Adrenal gland (tissue), 12 donors: ENCODE measurements around the gene PCED1B. TPM values are rescaled to one million over a fixed set of nuclear protein-coding genes. Genes with fewer than 3 reads are reported as not detected.

Experiments
- DNase-seq, 7 donors: peaks; one replicate each; pipeline ENCODE4 v3.0.0-alpha.2; 2019 to 2020
- H3K27ac ChIP-seq, 5 donors: fragments of 200-600 bp; sonication (generic) in 4 of 5; 1 replicate in 3 of 5; 2 replicates in 2 of 5; pipeline versions ENCODE4 v1.5.1 to v1.8.0; 2016 to 2020; ENCODE audit warnings: mild to moderate bottlenecking in 1 of 5
- H3K27me3 ChIP-seq: fragments of 200-600 bp; 2 replicates; pipeline ENCODE4 v1.8.0; 2021
- H3K36me3 ChIP-seq, 2 donors: fragments of 200-600 bp; replicated peaks in 1 of 2; 1 replicate in 1 of 2; 2 replicates in 1 of 2; pipeline versions ENCODE4 v1.5.1 to v1.8.0; 2018 to 2022
- H3K4me1 ChIP-seq, 2 donors: fragments of 200-600 bp; replicated peaks in 1 of 2; 1 replicate in 1 of 2; 2 replicates in 1 of 2; pipeline versions ENCODE4 v1.5.1 to v1.8.0; 2018 to 2021
- H3K4me3 ChIP-seq, 4 donors: fragments of 200-600 bp; sonication (generic) in 3 of 4; one replicate each; pipeline ENCODE4 v1.5.1; 2016 to 2018
- H3K9me3 ChIP-seq, 3 donors: fragments of 200-600 bp; sonication (generic) in 1 of 3; replicated peaks in 1 of 3; 1 replicate in 2 of 3; 2 replicates in 1 of 3; pipeline versions ENCODE4 v1.5.1 to v1.8.0; 2016 to 2021
- CTCF ChIP-seq, 6 experiments: fragments of 450-650 bp in 4 of 6; fragments of 200-600 bp in 2 of 6; sonication (generic) in 1 of 6; IDR thresholded peaks; 1 replicate in 5 of 6; 2 replicates in 1 of 6; pipeline versions ENCODE4 v1.5.1 to v1.8.0; 2016 to 2021; ENCODE audit warnings: antibody characterized with exemption in 6 of 6, mild to moderate bottlenecking in 2 of 6, moderate library complexity in 1 of 6
- POLR2A ChIP-seq, 2 donors: fragments of 450-650 bp; IDR thresholded peaks; one replicate each; pipeline ENCODE4 v1.6.1; 2017; ENCODE audit warnings: antibody characterized with exemption in 2 of 2, mild to moderate bottlenecking in 2 of 2, moderate library complexity in 1 of 2
- WGBS, 4 donors: extraction: QIAGEN DNeasy Blood & Tissue Kit in 2 of 4; methylation state at CpG; one replicate each; pipeline versions ENCODE4 v1.1.5 to v1.1.7; 2013 to 2017; 5-methylcytosine and 5-hydroxymethylcytosine counted together
- intact Hi-C, 2 donors: fragments of 100-400 bp; cut with DNase I; formaldehyde crosslinking; loops; one replicate each; pipeline versions ENCODE4 v1.14.1 to v1.15.0; 2022 to 2023
- polyA plus RNA-seq, 3 donors: library from polyadenylated mRNA; stranded (reverse); fragments of 200-250 nt in 2 of 3; fragments of 350-450 nt in 1 of 3; fragmentation: Illumina TruSeq in 1 of 3; extraction: RNeasy Lipid Tissue Mini Kit (QIAGEN cat#74804) in 1 of 3; gene quantifications; one replicate each; pipeline ENCODE4 v1.2.3, GENCODE V29; 2013 to 2014
- total RNA-seq, 9 donors: library from RNA; depleted of rRNA in 4 of 9; stranded (reverse); fragments of >200 nt in 4 of 9; fragments of 120-200 nt in 1 of 9; fragmentation: NEBNext Ultra II Directional in 1 of 9; extraction: Animal tissue kit (Norgen Biotek cat#: 25700) in 1 of 9; gene quantifications; one replicate each; pipeline versions ENCODE4 v1.1.0 to v1.2.4, GENCODE V29; 2013 to 2023
- donor health status: healthy with polysubstance abuse.
- donor health status: Bipolar disorder and iron deficiency.
- donor health status: DM: yes; HTN: yes; CAD: no.
- donor health status: DM: no; HTN: no; CAD: no.
- donor health status: DM: no; HTN: no; CAD: no.
- donor health status: DM: yes; HTN: yes; CAD: no.

PCED1B gene
- total and polyA plus RNA-seq, 12 donors, result 8.0 to 110 (median 39.9) TPM

GRCh38 chr12:47067176-47067575 is 12.2 kb upstream of the PCED1B start:
- TF ChIP-seq POLR2A (IDR thresholded peaks at IDR 0.05), result no peak
- TF ChIP-seq CTCF (IDR thresholded peaks at IDR 0.05), result no peak
- H3K4me3 ChIP-seq, result no peak overlapping the region
- no peaks in the 10 kb centered on the region for H3K36me3 ChIP-seq
- intact Hi-C loops, result no loop called here
- peak overlapping the region in 4 of 5 donors; percentile 52 to 83 (median 62) for H3K27ac ChIP-seq
- H3K27me3 ChIP-seq, result no peaks in the 10 kb centered on the region
- WGBS, 4 donors, result 100% methylated on average over 1 of the region's 1 CpG
- H3K4me1 ChIP-seq, result peaks cover 12 to 24% of the 10 kb centered on the region in 2 donors
- no peak for DNase-seq
- no peaks in the 10 kb centered on the region for H3K9me3 ChIP-seq

GRCh38 chr12:47067771-47068431 is 11.5 kb upstream of the PCED1B start:
- H3K27ac ChIP-seq, result no peak overlapping the region
- H3K27me3 ChIP-seq, result no peaks in the 10 kb centered on the region
- no peak overlapping the region for H3K4me3 ChIP-seq
- no peak for TF ChIP-seq CTCF (IDR thresholded peaks at IDR 0.05)
- no peak for TF ChIP-seq POLR2A (IDR thresholded peaks at IDR 0.05)
- no peaks in the 10 kb centered on the region for H3K9me3 ChIP-seq
- H3K4me1 ChIP-seq, result peaks cover 12 to 24% of the 10 kb centered on the region in 2 donors
- 83 to 88% (median 85%) methylated on average over 5 of the region's 5 CpGs for WGBS, 4 donors
- DNase-seq, result no peak
- H3K36me3 ChIP-seq, result no peaks in the 10 kb centered on the region
- intact Hi-C loops, result no loop called here

- no peak for TF ChIP-seq POLR2A (IDR thresholded peaks at IDR 0.05)
- TF ChIP-seq CTCF (IDR thresholded peaks at IDR 0.05), result no peak
- no peak for DNase-seq
- no peaks in the 10 kb centered on the region for H3K36me3 ChIP-seq
- peaks cover 12 to 24% of the 10 kb centered on the region in 2 donors for H3K4me1 ChIP-seq
- no peaks in the 10 kb centered on the region for H3K27me3 ChIP-seq
- no peak overlapping the region for H3K4me3 ChIP-seq
- intact Hi-C loops, result no loop called here
- H3K9me3 ChIP-seq, result no peaks in the 10 kb centered on the region
- no peak overlapping the region for H3K27ac ChIP-seq
- WGBS, 4 donors, result 93 to 100% (median 95%) methylated on average over 6 of the region's 6 CpGs
Observed at GRCh38 chr12:47068539-47068938, 10.9 kb upstream of the PCED1B start.

GRCh38 chr12:47070310-47070709 is 9.1 kb upstream of the PCED1B start:
- no peaks in the 10 kb centered on the region for H3K27me3 ChIP-seq
- no peak overlapping the region for H3K27ac ChIP-seq
- H3K4me3 ChIP-seq, result no peak overlapping the region
- no peak for DNase-seq
- intact Hi-C loops, result loop anchor here in 1 of 2 donors (10.0 kb wide), 1 partner anchor 154 kb away; no protein-coding TSS in a partner anchor
- no peaks in the 10 kb centered on the region for H3K9me3 ChIP-seq
- WGBS, 4 donors, result 95 to 100% (median 96%) methylated on average over 1 of the region's 1 CpG
- peaks cover 12 to 22% of the 10 kb centered on the region in 2 donors for H3K4me1 ChIP-seq
- H3K36me3 ChIP-seq, result no peaks in the 10 kb centered on the region
- no peak for TF ChIP-seq CTCF (IDR thresholded peaks at IDR 0.05)
- no peak for TF ChIP-seq POLR2A (IDR thresholded peaks at IDR 0.05)
